Ectodermal cell (in vitro differentiated cells): ENCODE data around the gene ANO6.
"Not testable (repeated sequence)": the region's sequence is repeated elsewhere in the genome, so short reads cannot be mapped to it uniquely, and the experiment has no call there.

ENCODE experiments used
- H3K27ac ChIP-seq: 2 replicates; pipeline ENCODE4 v1.7.0; 2013; ENCODE audit warnings: mild to moderate bottlenecking, low read depth, low read length; ENCODE audit not compliant: insufficient read depth, poor library complexity, severe bottlenecking
- H3K27me3 ChIP-seq: 2 replicates; pipeline ENCODE4 v1.7.0; 2013; ENCODE audit warnings: mild to moderate bottlenecking, low read length; ENCODE audit not compliant: insufficient read depth, control insufficient read depth, poor library complexity, severe bottlenecking
- H3K36me3 ChIP-seq: one replicate; pipeline ENCODE4 v1.7.0; 2013; ENCODE audit warnings: low read length; ENCODE audit not compliant: control insufficient read depth, insufficient read depth
- H3K4me1 ChIP-seq: one replicate; pipeline ENCODE4 v1.7.0; 2013; ENCODE audit warnings: low read length; ENCODE audit not compliant: control insufficient read depth, insufficient read depth
- H3K4me3 ChIP-seq: 2 replicates; pipeline ENCODE4 v1.7.0; 2013; ENCODE audit warnings: low read depth, low read length, control low read depth; ENCODE audit not compliant: insufficient read depth
- H3K9me3 ChIP-seq: 2 replicates; pipeline ENCODE4 v1.7.0; 2013; ENCODE audit warnings: mild to moderate bottlenecking, low read length, moderate library complexity; ENCODE audit not compliant: control insufficient read depth
- WGBS, 2 experiments: methylation state at CpG; one replicate each; pipeline ENCODE4 v1.1.7; 2013; ENCODE audit warnings: missing lambda C conversion rate in 2 of 2; 5-methylcytosine and 5-hydroxymethylcytosine counted together

ANO6 gene

GRCh38 chr12:45259675-45260074 is 43.8 kb downstream of the ANO6 start:
- Histone ChIP-seq H3K9me3 (no peaks in the 10 kb centered on the region), H3K36me3 (no peaks in the 10 kb centered on the region), H3K4me3 (no peak overlapping the region), H3K4me1 (peaks cover 11% of the 10 kb centered on the region), H3K27ac (no peak overlapping the region), H3K27me3 (no peaks in the 10 kb centered on the region)
- 87 to 93% methylated on average over 3 of the region's 3 CpGs for WGBS, 2 experiments

- Histone ChIP-seq H3K27me3 (no peaks in the 10 kb centered on the region), H3K9me3 (no peaks in the 10 kb centered on the region), H3K27ac (no peak overlapping the region), H3K36me3 (no peaks in the 10 kb centered on the region), H3K4me3 (no peak overlapping the region), H3K4me1 (peaks cover 11% of the 10 kb centered on the region)
- WGBS, 2 experiments: 84 to 97% methylated on average over 5 of the region's 5 CpGs
Measured at GRCh38 chr12:45260104-45260815, 44.4 kb downstream of the ANO6 start.

- H3K9me3 ChIP-seq: no peaks in the 10 kb centered on the region
- H3K36me3 ChIP-seq: no peaks in the 10 kb centered on the region
- 94 to 97% methylated on average over 4 of the region's 4 CpGs for WGBS, 2 experiments
- no peak overlapping the region for H3K27ac ChIP-seq
- peaks cover 11% of the 10 kb centered on the region for H3K4me1 ChIP-seq
- H3K4me3 ChIP-seq: no peak overlapping the region
- no peaks in the 10 kb centered on the region for H3K27me3 ChIP-seq
Measured at GRCh38 chr12:45260854-45261253, 45.0 kb downstream of the ANO6 start.

- WGBS, 2 experiments: 92 to 94% methylated on average over 7 to 8 of the region's 8 CpGs
- H3K27me3 ChIP-seq, H3K4me3 ChIP-seq, H3K9me3 ChIP-seq, H3K36me3 ChIP-seq, H3K27ac ChIP-seq, H3K4me1 ChIP-seq: not testable (repeated sequence)
Measured at GRCh38 chr12:45262185-45262584, 46.3 kb downstream of the ANO6 start.

GRCh38 chr12:45263587-45263986 is 47.7 kb downstream of the ANO6 start:
- Histone ChIP-seq H3K4me1 (peaks cover 6% of the 10 kb centered on the region), H3K27me3 (no peaks in the 10 kb centered on the region), H3K36me3 (no peaks in the 10 kb centered on the region), H3K27ac (no peak overlapping the region), H3K4me3 (no peak overlapping the region), H3K9me3 (no peaks in the 10 kb centered on the region)
- WGBS, 2 experiments: 93 to 94% methylated on average over 3 of the region's 3 CpGs

- Histone ChIP-seq H3K4me1 (peaks cover 5% of the 10 kb centered on the region), H3K9me3 (no peaks in the 10 kb centered on the region), H3K27ac (no peak overlapping the region), H3K4me3 (no peak overlapping the region), H3K27me3 (no peaks in the 10 kb centered on the region), H3K36me3 (no peaks in the 10 kb centered on the region)
- 86 to 89% methylated on average over 5 of the region's 5 CpGs for WGBS, 2 experiments
Measured at GRCh38 chr12:45268672-45269411, 52.9 kb downstream of the ANO6 start.

- H3K27me3 ChIP-seq: no peaks in the 10 kb centered on the region
- H3K4me1 ChIP-seq: peaks cover 5% of the 10 kb centered on the region
- WGBS, 2 experiments: 96 to 100% methylated on average over 1 to 2 of the region's 2 CpGs
- no peak overlapping the region for H3K27ac ChIP-seq
- no peaks in the 10 kb centered on the region for H3K36me3 ChIP-seq
- H3K9me3 ChIP-seq: no peaks in the 10 kb centered on the region
- H3K4me3 ChIP-seq: no peak overlapping the region
Measured at GRCh38 chr12:45269412-45269751, 53.5 kb downstream of the ANO6 start.

GRCh38 chr12:45270951-45271350 is 55.1 kb downstream of the ANO6 start:
- peaks cover 5% of the 10 kb centered on the region for H3K4me1 ChIP-seq
- 89% methylated on average over 2 of the region's 3 CpGs for WGBS, 2 experiments
- H3K27ac ChIP-seq: no peak overlapping the region

GRCh38 chr12:45273717-45274271 is 57.9 kb downstream of the ANO6 start:
- H3K27ac ChIP-seq: no peak overlapping the region
- 89 to 90% methylated on average over 1 of the region's 1 CpG for WGBS, 2 experiments

More at GRCh38 chr12:45270951-45271350, 55.1 kb downstream of the ANO6 start:
- Histone ChIP-seq H3K4me3 (no peak overlapping the region), H3K9me3 (no peaks in the 10 kb centered on the region), H3K36me3 (no peaks in the 10 kb centered on the region), H3K27me3 (no peaks in the 10 kb centered on the region)

GRCh38 chr12:45276154-45276755 is 60.4 kb downstream of the ANO6 start:
- Histone ChIP-seq H3K4me3 (no peak overlapping the region), H3K27ac (no peak overlapping the region), H3K9me3 (no peaks in the 10 kb centered on the region), H3K36me3 (no peaks in the 10 kb centered on the region), H3K4me1 (no peaks in the 10 kb centered on the region), H3K27me3 (no peaks in the 10 kb centered on the region)
- WGBS, 2 experiments: 89 to 95% methylated on average over 5 of the region's 5 CpGs

More at GRCh38 chr12:45273717-45274271, 57.9 kb downstream of the ANO6 start:
- Histone ChIP-seq H3K27me3 (no peaks in the 10 kb centered on the region), H3K4me1 (peaks cover 3% of the 10 kb centered on the region), H3K36me3 (no peaks in the 10 kb centered on the region), H3K4me3 (no peak overlapping the region), H3K9me3 (no peaks in the 10 kb centered on the region)
